K562 (cell line): Measurements from ENCODE around the gene PHTF2. TPM values are rescaled to one million over a fixed set of nuclear protein-coding genes. Genes with fewer than 3 reads are reported as not detected.

ENCODE experiments used
- E2F1 ChIP-seq: sonication (generic); formaldehyde crosslinking; IDR thresholded peaks from 2 replicates; pipeline ENCODE4 v1.8.1; 2023; ENCODE audit warnings: mild to moderate bottlenecking, missing genetic modification reagents, moderate library complexity
- GATA2 ChIP-seq: sonication (generic); formaldehyde crosslinking; IDR thresholded peaks from 2 replicates; pipeline ENCODE4 v1.4.0; 2020; ENCODE audit warnings: mild to moderate bottlenecking, missing genetic modification reagents
- OTX1 ChIP-seq: fragments of 450-650 bp; formaldehyde crosslinking; IDR thresholded peaks from 2 replicates; pipeline ENCODE4 v1.4.0; 2022; ENCODE audit warnings: mild to moderate bottlenecking
- PCBP2 ChIP-seq: fragments of 200-400 bp; formaldehyde crosslinking; IDR thresholded peaks from 2 replicates; pipeline ENCODE4 v1.6.1; 2018; ENCODE audit warnings: low read length, low read depth, mild to moderate bottlenecking, moderate library complexity; ENCODE audit not compliant: poor library complexity, severe bottlenecking
- RBM39 ChIP-seq: fragments of 200-400 bp; formaldehyde crosslinking; optimal IDR thresholded peaks from 2 replicates; pipeline ENCODE3; 2018; ENCODE audit warnings: low read depth, low read length
- SMARCC2 ChIP-seq: fragments of 450-650 bp; IDR thresholded peaks from 2 replicates; pipeline ENCODE4 v1.6.1; 2017; ENCODE audit warnings: antibody characterized with exemption, moderate library complexity, mild to moderate bottlenecking, low read depth
- ZBTB40 ChIP-seq, 2 experiments: fragments of 450-650 bp in 1 of 2; sonication (generic) in 1 of 2; formaldehyde crosslinking in 1 of 2; IDR thresholded peaks; 2 replicates each; pipeline versions ENCODE4 v1.7.1 to v1.9.0; 2016 to 2022; ENCODE audit warnings: inconsistent platforms in 1 of 2, mild to moderate bottlenecking in 1 of 2, missing genetic modification reagents in 1 of 2
- ZNF212 ChIP-seq: fragments of 450-650 bp; formaldehyde crosslinking; IDR thresholded peaks from 2 replicates; pipeline ENCODE4 v1.4.0; 2020; ENCODE audit warnings: mild to moderate bottlenecking
- polyA plus RNA-seq, 8 experiments: library from polyadenylated mRNA; depleted of rRNA in 4 of 8; stranded (reverse) in 5 of 8; unstranded in 3 of 8; fragments of >200 nt; fragmentation: Nextera tagmentation in 2 of 8; fragmentation: Illumina TruSeq in 1 of 8; extraction: Ambion mirVana in 2 of 8; extraction: Trizol in 1 of 8; gene quantifications; 2 replicates each; pipeline versions ENCODE4 v1.2.1 to v1.2.3, GENCODE V29; 2011 to 2014; ENCODE audit warnings: inconsistent platforms in 1 of 8, missing spikeins in 1 of 8
- total RNA-seq, 7 experiments: library from RNA; depleted of rRNA in 6 of 7; stranded (reverse); fragments of >200 nt in 6 of 7; fragmentation: Illumina TruSeq in 2 of 7; extraction: Trizol in 2 of 7; gene quantifications; 2 replicates each; pipeline versions ENCODE4 v1.2.1 to v1.2.3, GENCODE V29; 2011 to 2021; ENCODE audit warnings: low replicate concordance in 1 of 7

The PHTF2 gene
- total and polyA plus RNA-seq, 9 of the 15 experiments (the other 6 are each of a cell fraction or from before 2014, with no cell fraction given): 17.9 to 43.6 (median 25.4) TPM

GRCh38 chr7:77907281-77907680 lies 108.7 kb downstream of the PHTF2 start (continued):
- no peak for TF ChIP-seq ZBTB40 (IDR thresholded peaks at IDR 0.05)
- no peak for TF ChIP-seq ZBTB40 (CRISPR knock-in tag; IDR thresholded peaks at IDR 0.05)
- TF ChIP-seq ZNF212: no peak
- no peak for TF ChIP-seq GATA2
- TF ChIP-seq PCBP2: no peak
- no peak for TF ChIP-seq OTX1 (CRISPR knock-in tag)
- TF ChIP-seq RBM39: no peak
- TF ChIP-seq E2F1 (CRISPR knock-in tag): no peak
- no peak for TF ChIP-seq SMARCC2
- TF ChIP-seq, all 486 proteins: peak for 0
